ENCODE data around the gene GRAP2.

GRCh38 chr22:39925273-39925672 lies 24.4 kb downstream of the GRAP2 start:
- TF ChIP-seq, protein P1, sequence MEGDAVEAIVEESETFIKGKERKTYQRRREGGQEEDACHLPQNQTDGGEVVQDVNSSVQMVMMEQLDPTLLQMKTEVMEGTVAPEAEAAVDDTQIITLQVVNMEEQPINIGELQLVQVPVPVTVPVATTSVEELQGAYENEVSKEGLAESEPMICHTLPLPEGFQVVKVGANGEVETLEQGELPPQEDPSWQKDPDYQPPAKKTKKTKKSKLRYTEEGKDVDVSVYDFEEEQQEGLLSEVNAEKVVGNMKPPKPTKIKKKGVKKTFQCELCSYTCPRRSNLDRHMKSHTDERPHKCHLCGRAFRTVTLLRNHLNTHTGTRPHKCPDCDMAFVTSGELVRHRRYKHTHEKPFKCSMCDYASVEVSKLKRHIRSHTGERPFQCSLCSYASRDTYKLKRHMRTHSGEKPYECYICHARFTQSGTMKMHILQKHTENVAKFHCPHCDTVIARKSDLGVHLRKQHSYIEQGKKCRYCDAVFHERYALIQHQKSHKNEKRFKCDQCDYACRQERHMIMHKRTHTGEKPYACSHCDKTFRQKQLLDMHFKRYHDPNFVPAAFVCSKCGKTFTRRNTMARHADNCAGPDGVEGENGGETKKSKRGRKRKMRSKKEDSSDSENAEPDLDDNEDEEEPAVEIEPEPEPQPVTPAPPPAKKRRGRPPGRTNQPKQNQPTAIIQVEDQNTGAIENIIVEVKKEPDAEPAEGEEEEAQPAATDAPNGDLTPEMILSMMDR (IDR thresholded peaks at IDR 0.05), result no peak
- no peak for TF ChIP-seq POLR2A (IDR thresholded peaks at IDR 0.05)

Data from Peyer's patch (tissue), 4 donors.